HCT116 (cell line): ENCODE data around the gene PPM1F. TPM values are rescaled to one million over a fixed set of nuclear protein-coding genes. Genes with fewer than 3 reads are reported as not detected.
A peak's percentile ranks its signal among the peaks of the same experiment; 100 is the strongest.

Source experiments
- ATAC-seq: fragments of 200-7000 bp; cut with Tn5 transposase; 2 replicates; pipeline ENCODE4 v1.9.1; 2020; ENCODE audit warnings: mild to moderate bottlenecking, moderate library complexity
- BruUV-seq: library from RNA; stranded (reverse); fragments of 400-500 nt; replicated peaks from 2 replicates; lab custom pipeline; 2021; lab: Mats Ljungman, UMichigan
- CTCF ChIA-PET: fragments of 300-600 bp; sonication (Branson Sonifier 250); formaldehyde crosslinking; loops from one replicate; lab custom pipeline; 2021; ENCODE audit warnings: antibody characterized with exemption; lab: Charles Lee
- POLR2A ChIA-PET: fragments of 300-600, 350-600 bp; sonication (Branson Sonifier 250); formaldehyde crosslinking; loops from one replicate; lab custom pipeline; 2021; ENCODE audit warnings: antibody characterized with exemption; lab: Charles Lee
- RAD21 ChIA-PET, 2 experiments: fragments of 300-600 bp; sonication (Branson Sonifier 250); formaldehyde crosslinking; loops; one replicate each; lab custom pipeline; 2023; ENCODE audit warnings: low total read pairs in 2 of 2; ENCODE audit not compliant: uncharacterized antibody in 2 of 2, unreplicated experiment in 2 of 2, low non-redundant PET in 1 of 2; lab: Charles Lee
- DNase-seq: peaks from one replicate; pipeline ENCODE4 v3.0.0-alpha.2; 2010; ENCODE audit warnings: low read depth, low spot score
- H2AFZ ChIP-seq: fragments of 200-600 bp; shearing (Covaris generic), sonication (generic); 2 replicates; pipeline ENCODE4 v1.6.1; 2017; ENCODE audit warnings: low read depth, mixed run types, mixed read lengths, antibody characterized with exemption, low read length; ENCODE audit not compliant: poor library complexity, severe bottlenecking
- H3K27ac ChIP-seq: 2 replicates; pipeline ENCODE4 v1.5.1; 2012; ENCODE audit warnings: low read depth, low read length
- H3K27me3 ChIP-seq: fragments of 200-600 bp; sonication (generic); 2 replicates; pipeline ENCODE4 v1.6.1; 2016; ENCODE audit warnings: mixed run types, low read length, mixed read lengths; ENCODE audit not compliant: insufficient read depth
- H3K36me3 ChIP-seq, 2 experiments: fragments of 200-500 bp in 1 of 2; fragments of 200-600 bp in 1 of 2; sonication (Bioruptor generic) in 1 of 2; sonication (generic) in 1 of 2; 2 replicates each; pipeline versions ENCODE4 v1.5.1 to v1.6.1; 2014 to 2016; ENCODE audit warnings: low read length in 2 of 2, inconsistent platforms in 1 of 2, mixed read lengths in 1 of 2, mixed run types in 1 of 2; ENCODE audit not compliant: insufficient read depth in 2 of 2, control insufficient read depth in 1 of 2
- H3K4me1 ChIP-seq, 2 experiments: fragments of 200-600 bp in 1 of 2; sonication (generic) in 1 of 2; 2 replicates each; pipeline versions ENCODE4 v1.5.1 to v1.6.1; 2012 to 2017; ENCODE audit warnings: low read length in 2 of 2, inconsistent platforms in 1 of 2, mild to moderate bottlenecking in 1 of 2, mixed read lengths in 1 of 2, mixed run types in 1 of 2, moderate library complexity in 1 of 2; ENCODE audit not compliant: insufficient read depth in 2 of 2, control insufficient read depth in 1 of 2
- H3K4me2 ChIP-seq: fragments of 200-600 bp; sonication (generic); 2 replicates; pipeline ENCODE4 v1.6.1; 2017; ENCODE audit warnings: mixed run types, low read length, mixed read lengths
- H3K4me3 ChIP-seq, 2 experiments: fragments of 200-600 bp in 1 of 2; sonication (generic) in 1 of 2; replicated peaks in 1 of 2; 2 replicates each; pipeline ENCODE4 v1.5.1; 2011 to 2016; ENCODE audit warnings: low read length in 2 of 2, control low read depth in 1 of 2, low read depth in 1 of 2, mild to moderate bottlenecking in 1 of 2, mixed read lengths in 1 of 2, mixed run types in 1 of 2
- H3K79me2 ChIP-seq: fragments of 200-600 bp; sonication (generic); 2 replicates; pipeline ENCODE4 v1.6.1; 2017; ENCODE audit warnings: mild to moderate bottlenecking, mixed run types, low read length, moderate library complexity, mixed read lengths; ENCODE audit not compliant: insufficient read depth
- H3K9ac ChIP-seq: fragments of 200-600 bp; sonication (generic); 2 replicates; pipeline ENCODE4 v1.6.1; 2016; ENCODE audit warnings: low read length, mixed read lengths
- H3K9me2 ChIP-seq: fragments of 200-600 bp; sonication (generic), shearing (Covaris generic); 2 replicates; pipeline ENCODE4 v1.6.1; 2017; ENCODE audit warnings: mixed run types, mild to moderate bottlenecking, moderate library complexity; ENCODE audit not compliant: insufficient read depth
- H3K9me3 ChIP-seq, 2 experiments: fragments of 200-500 bp in 1 of 2; fragments of 200-600 bp in 1 of 2; sonication (Bioruptor generic) in 1 of 2; sonication (generic) in 1 of 2; 2 replicates each; pipeline ENCODE4 v1.6.1; 2014 to 2017; ENCODE audit warnings: low read length in 2 of 2, mixed read lengths in 2 of 2, inconsistent platforms in 1 of 2, low read depth in 1 of 2, mild to moderate bottlenecking in 1 of 2, mixed run types in 1 of 2, moderate library complexity in 1 of 2; ENCODE audit not compliant: control insufficient read depth in 1 of 2, insufficient read depth in 1 of 2
- H4K20me1 ChIP-seq: fragments of 200-600 bp; sonication (generic), shearing (Covaris generic); 2 replicates; pipeline ENCODE4 v1.6.1; 2017; ENCODE audit warnings: mixed run types, mild to moderate bottlenecking, moderate library complexity; ENCODE audit not compliant: insufficient read depth
- CBX3 ChIP-seq: IDR thresholded peaks from 2 replicates; pipeline ENCODE4 v1.6.1; 2012; ENCODE audit warnings: low read depth
- CEBPB ChIP-seq: IDR thresholded peaks from 2 replicates; pipeline ENCODE4 v1.6.1; 2012; ENCODE audit warnings: low read depth
- EZH2phosphoT487 ChIP-seq: fragments of 200-600 bp; IDR thresholded peaks from 2 replicates; pipeline ENCODE4 v1.6.1; 2018; ENCODE audit warnings: antibody characterized with exemption, borderline replicate concordance
- POLR2AphosphoS5 ChIP-seq: IDR thresholded peaks from 2 replicates; pipeline ENCODE4 v1.6.1; 2011; ENCODE audit warnings: mild to moderate bottlenecking, low read depth, low read length, moderate library complexity
- SP1 ChIP-seq: IDR thresholded peaks from 2 replicates; pipeline ENCODE4 v1.6.1; 2012; ENCODE audit warnings: low read depth
- YY1 ChIP-seq: IDR thresholded peaks from 2 replicates; pipeline ENCODE4 v1.6.1; 2011; ENCODE audit warnings: low read length, low read depth, moderate library complexity, mild to moderate bottlenecking; ENCODE audit not compliant: insufficient replicate concordance; ENCODE audit errors: extremely low read depth
- intact Hi-C: fragments of 100-400 bp; cut with micrococcal nuclease; formaldehyde crosslinking; loops from 2 replicates; pipeline ENCODE4 v1.10.0; 2022
- total RNA-seq: library from RNA; stranded (reverse); gene quantifications from one replicate; pipeline ENCODE4 v1.2.1, GENCODE V29; 2021; ENCODE audit not compliant: unreplicated experiment
- TF ChIP-seq, protein P1 (sequence below): IDR thresholded peaks from 2 replicates; pipeline ENCODE4 v1.6.1; 2011; ENCODE audit warnings: mild to moderate bottlenecking, low read length, moderate library complexity; ENCODE audit not compliant: insufficient replicate concordance; ENCODE audit errors: extremely low read depth
- TF ChIP-seq, protein P2 (sequence below), 3 experiments: fragments of 200-600 bp in 1 of 3; sonication (generic) in 1 of 3; IDR thresholded peaks in 2 of 3; conservative IDR thresholded peaks in 1 of 3; 2 replicates each; pipeline ENCODE4 v1.5.1; 2012 to 2017; ENCODE audit warnings: low read depth in 2 of 3, low read length in 2 of 3, antibody characterized with exemption in 1 of 3, borderline replicate concordance in 1 of 3, control low read depth in 1 of 3, mild to moderate bottlenecking in 1 of 3, mixed read lengths in 1 of 3, mixed run types in 1 of 3, moderate library complexity in 1 of 3; ENCODE audit not compliant: insufficient read depth in 1 of 3
- TF ChIP-seq, protein P3 (sequence below): IDR thresholded peaks from 2 replicates; pipeline ENCODE4 v1.6.1; 2012

The PPM1F gene
- total RNA-seq, 1 experiment from 2014 or later, result 27.3 TPM

DNA sequence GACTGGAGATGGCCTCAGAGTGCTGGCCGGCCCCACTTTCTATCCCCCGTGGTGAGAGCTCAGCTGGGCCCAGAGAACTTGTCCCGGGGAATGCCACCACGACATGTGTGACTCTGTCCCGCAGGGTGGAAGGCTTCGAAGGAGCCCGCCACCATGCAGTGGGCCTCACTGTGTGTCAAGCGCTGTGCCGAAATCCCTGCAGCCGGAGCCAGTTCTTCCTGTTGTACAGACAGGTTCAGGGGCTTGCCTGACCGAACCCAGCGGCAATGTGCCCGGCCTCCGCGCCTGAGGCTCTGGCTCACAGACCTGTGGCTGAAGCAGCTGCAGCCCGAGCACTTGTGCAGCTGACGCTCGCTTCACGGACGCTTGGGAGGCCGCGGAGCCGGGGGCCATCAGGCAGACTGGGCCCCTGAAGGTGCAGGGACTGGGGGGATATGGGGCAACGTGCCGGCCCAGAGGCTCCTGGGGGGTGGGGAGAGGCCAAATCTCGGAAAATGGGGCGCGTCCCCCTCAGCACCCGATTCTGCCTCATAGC, 650 bp downstream of the PPM1F start:
- no peak overlapping the region for H2AFZ ChIP-seq

More for the DNA sequence above, 650 bp downstream of the PPM1F start:
- H3K4me1 ChIP-seq, result peaks cover 4 to 22% of the 10 kb centered on the region in 2 experiments; a peak in 2 of 4 replicates
- H3K9me3 ChIP-seq, result no peaks in the 10 kb centered on the region
- H3K4me3 ChIP-seq, result peak overlapping the region; percentile 62 to 82
- no peaks in the 10 kb centered on the region for H3K9me2 ChIP-seq
- H3K79me2 ChIP-seq, result peaks cover 27% of the 10 kb centered on the region; the same call in 1 of the 2 replicates
- intact Hi-C loops, result loop anchor here (2.0 kb wide), 1 partner anchor 239 kb away; no protein-coding TSS in a partner anchor
- H3K9ac ChIP-seq, result peak overlapping the region; percentile 82
- no peaks in the 10 kb centered on the region; a peak in 1 of 4 replicates for H3K36me3 ChIP-seq
- POLR2A ChIA-PET, result no interaction called here
- H3K27ac ChIP-seq, result peak overlapping the region; percentile 61; the same call in 1 of the 2 replicates
- CTCF ChIA-PET, result interaction anchor here (0.8 to 4.3 kb wide), 13 partner anchors 9 to 259 kb away, joined by 3 to 19 read pairs (median 3); partner anchors contain the start of genes MAPK1 and TOP3B
- no peaks in the 10 kb centered on the region for H3K27me3 ChIP-seq
- TF ChIP-seq, protein P1, sequence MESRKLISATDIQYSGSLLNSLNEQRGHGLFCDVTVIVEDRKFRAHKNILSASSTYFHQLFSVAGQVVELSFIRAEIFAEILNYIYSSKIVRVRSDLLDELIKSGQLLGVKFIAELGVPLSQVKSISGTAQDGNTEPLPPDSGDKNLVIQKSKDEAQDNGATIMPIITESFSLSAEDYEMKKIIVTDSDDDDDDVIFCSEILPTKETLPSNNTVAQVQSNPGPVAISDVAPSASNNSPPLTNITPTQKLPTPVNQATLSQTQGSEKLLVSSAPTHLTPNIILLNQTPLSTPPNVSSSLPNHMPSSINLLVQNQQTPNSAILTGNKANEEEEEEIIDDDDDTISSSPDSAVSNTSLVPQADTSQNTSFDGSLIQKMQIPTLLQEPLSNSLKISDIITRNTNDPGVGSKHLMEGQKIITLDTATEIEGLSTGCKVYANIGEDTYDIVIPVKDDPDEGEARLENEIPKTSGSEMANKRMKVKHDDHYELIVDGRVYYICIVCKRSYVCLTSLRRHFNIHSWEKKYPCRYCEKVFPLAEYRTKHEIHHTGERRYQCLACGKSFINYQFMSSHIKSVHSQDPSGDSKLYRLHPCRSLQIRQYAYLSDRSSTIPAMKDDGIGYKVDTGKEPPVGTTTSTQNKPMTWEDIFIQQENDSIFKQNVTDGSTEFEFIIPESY, result no peak
- TF ChIP-seq EZH2phosphoT487, result no peak
- TF ChIP-seq POLR2AphosphoS5, result no peak
- TF ChIP-seq, protein P2, sequence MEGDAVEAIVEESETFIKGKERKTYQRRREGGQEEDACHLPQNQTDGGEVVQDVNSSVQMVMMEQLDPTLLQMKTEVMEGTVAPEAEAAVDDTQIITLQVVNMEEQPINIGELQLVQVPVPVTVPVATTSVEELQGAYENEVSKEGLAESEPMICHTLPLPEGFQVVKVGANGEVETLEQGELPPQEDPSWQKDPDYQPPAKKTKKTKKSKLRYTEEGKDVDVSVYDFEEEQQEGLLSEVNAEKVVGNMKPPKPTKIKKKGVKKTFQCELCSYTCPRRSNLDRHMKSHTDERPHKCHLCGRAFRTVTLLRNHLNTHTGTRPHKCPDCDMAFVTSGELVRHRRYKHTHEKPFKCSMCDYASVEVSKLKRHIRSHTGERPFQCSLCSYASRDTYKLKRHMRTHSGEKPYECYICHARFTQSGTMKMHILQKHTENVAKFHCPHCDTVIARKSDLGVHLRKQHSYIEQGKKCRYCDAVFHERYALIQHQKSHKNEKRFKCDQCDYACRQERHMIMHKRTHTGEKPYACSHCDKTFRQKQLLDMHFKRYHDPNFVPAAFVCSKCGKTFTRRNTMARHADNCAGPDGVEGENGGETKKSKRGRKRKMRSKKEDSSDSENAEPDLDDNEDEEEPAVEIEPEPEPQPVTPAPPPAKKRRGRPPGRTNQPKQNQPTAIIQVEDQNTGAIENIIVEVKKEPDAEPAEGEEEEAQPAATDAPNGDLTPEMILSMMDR (IDR thresholded peaks at IDR 0.05 in 2 of 3, conservative IDR thresholded peaks at IDR 0.05 in 1 of 3; ENCODE audit: borderline replicate concordance in 1 of 3, insufficient read depth in 1 of 3, low read depth in 2 of 3, low read length in 2 of 3), result no peak
- no peak for TF ChIP-seq CEBPB
- TF ChIP-seq YY1, result no peak
- TF ChIP-seq, protein P3, sequence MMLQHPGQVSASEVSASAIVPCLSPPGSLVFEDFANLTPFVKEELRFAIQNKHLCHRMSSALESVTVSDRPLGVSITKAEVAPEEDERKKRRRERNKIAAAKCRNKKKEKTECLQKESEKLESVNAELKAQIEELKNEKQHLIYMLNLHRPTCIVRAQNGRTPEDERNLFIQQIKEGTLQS, result no peak
- TF ChIP-seq CBX3, result no peak
- no peak for TF ChIP-seq SP1
- no TSS peak for BruUV-seq
- RAD21 ChIA-PET, result interaction anchor here (0.9 to 1.8 kb wide), 2 partner anchors 14 to 239 kb away, joined by 3 to 5 read pairs; no protein-coding TSS in a partner anchor
- DNase-seq, result no peak
- H3K4me2 ChIP-seq, result peak overlapping the region; percentile 93
- no peaks in the 10 kb centered on the region for H4K20me1 ChIP-seq
- ATAC-seq, result no peak
